Activated naive CD4-positive, alpha-beta T cell treated with anti-CD3 and anti-CD28 coated beads, Interleukin-2, amount 50 U/mL, for 72 hours (primary cell): ENCODE measurements around the gene MAST4. TPM values are rescaled to one million over a fixed set of nuclear protein-coding genes. Genes with fewer than 3 reads are reported as not detected.
"Not testable (repeated sequence)": the region's sequence is repeated elsewhere in the genome, so short reads cannot be mapped to it uniquely, and the experiment has no call there.

ENCODE experiments used
- ATAC-seq, 2 donors: fragments of 150-1000 bp; cut with Tn5 transposase; 2 replicates each; pipeline ENCODE4 v1.10.0; 2021; ENCODE audit warnings: mild to moderate bottlenecking in 2 of 2, moderate library complexity in 2 of 2
- DNase-seq, 2 donors: peaks; one replicate each; pipeline ENCODE4 v3.0.0; 2021 to 2022; ENCODE audit warnings: low spot score in 2 of 2
- H3K27ac Mint-ChIP-seq, 2 donors: one replicate each; pipeline ENCODE4 v1.8.0; 2022; ENCODE audit warnings: mild to moderate bottlenecking in 2 of 2, mixed read lengths in 2 of 2
- H3K36me3 Mint-ChIP-seq, 2 donors: one replicate each; pipeline ENCODE4 v1.8.0; 2022; ENCODE audit warnings: mixed read lengths in 2 of 2
- H3K9me3 Mint-ChIP-seq, 2 donors: one replicate each; pipeline ENCODE4 v1.8.0; 2022; ENCODE audit warnings: mixed read lengths in 2 of 2
- total RNA-seq, 2 donors: library from RNA; stranded (reverse); gene quantifications; one replicate each; pipeline ENCODE4 v1.2.3, GENCODE V29; 2022

The MAST4 gene
- total RNA-seq, 2 donors from 2014 or later: 29.5 to 41.7 TPM

GRCh38 chr5:67173351-67173750, 577.2 kb downstream of the MAST4 start:
- peaks cover 12 to 29% of the 10 kb centered on the region in 2 donors for H3K9me3 Mint-ChIP-seq
- peaks cover 13 to 35% of the 10 kb centered on the region in 2 donors for H3K36me3 Mint-ChIP-seq
- DNase-seq, H3K27ac Mint-ChIP-seq, ATAC-seq: not testable (repeated sequence)

GRCh38 chr5:67173959-67174358, 577.8 kb downstream of the MAST4 start:
- ATAC-seq (peak; percentile 74 to 94), DNase-seq (no peak)
- Mint-ChIP-seq H3K36me3 (peaks cover 13 to 37% of the 10 kb centered on the region in 2 donors), H3K9me3 (peaks cover 12 to 32% of the 10 kb centered on the region in 2 donors), H3K27ac (no peak overlapping the region)

GRCh38 chr5:67176936-67177335, 580.7 kb downstream of the MAST4 start:
- Mint-ChIP-seq H3K27ac (no peak overlapping the region), H3K36me3 (peaks cover 13 to 37% of the 10 kb centered on the region in 2 donors), H3K9me3 (peaks cover 12 to 49% of the 10 kb centered on the region in 2 donors)
- no peak for ATAC-seq
- DNase-seq: no peak

- Mint-ChIP-seq H3K9me3 (peaks cover 12 to 49% of the 10 kb centered on the region in 2 donors), H3K36me3 (peaks cover 13 to 37% of the 10 kb centered on the region in 2 donors), H3K27ac (peak overlapping the region in 1 of 2 donors; percentile 5)
- DNase-seq: no peak
- ATAC-seq: peak; percentile 31 to 61
Observed at GRCh38 chr5:67178085-67178484, 581.9 kb downstream of the MAST4 start.

GRCh38 chr5:67178966-67179365, 582.8 kb downstream of the MAST4 start:
- no peak overlapping the region for H3K27ac Mint-ChIP-seq
- H3K9me3 Mint-ChIP-seq: peaks cover 12 to 49% of the 10 kb centered on the region in 2 donors
- DNase-seq (no peak), ATAC-seq (no peak)
- peaks cover 13 to 37% of the 10 kb centered on the region in 2 donors for H3K36me3 Mint-ChIP-seq

GRCh38 chr5:67179697-67180361, 583.6 kb downstream of the MAST4 start:
- Mint-ChIP-seq H3K9me3 (peaks cover 12 to 49% of the 10 kb centered on the region in 2 donors), H3K36me3 (peaks cover 13 to 37% of the 10 kb centered on the region in 2 donors), H3K27ac (no peak overlapping the region)
- no peak for ATAC-seq
- DNase-seq: no peak

GRCh38 chr5:67181648-67182221, 585.5 kb downstream of the MAST4 start:
- Mint-ChIP-seq H3K9me3 (peaks cover 7 to 34% of the 10 kb centered on the region in 2 donors), H3K36me3 (peaks cover 7 to 19% of the 10 kb centered on the region in 2 donors), H3K27ac (peak overlapping the region in 1 of 2 donors; percentile 61)
- DNase-seq (no peak), ATAC-seq (peak; percentile 34 to 46)

- H3K9me3 Mint-ChIP-seq: peaks cover 3 to 28% of the 10 kb centered on the region in 2 donors
- H3K27ac Mint-ChIP-seq: peak overlapping the region in 1 of 2 donors; percentile 61
- peaks cover 3 to 15% of the 10 kb centered on the region in 2 donors for H3K36me3 Mint-ChIP-seq
- peak; percentile 23 to 49 for ATAC-seq
- DNase-seq: no peak
Observed at GRCh38 chr5:67182301-67182790, 586.2 kb downstream of the MAST4 start.

- Mint-ChIP-seq H3K27ac (no peak overlapping the region), H3K36me3 (peaks cover 0 to 5% of the 10 kb centered on the region in 2 donors)
- no peak for ATAC-seq
Observed at GRCh38 chr5:67183859-67184258, 587.7 kb downstream of the MAST4 start.

GRCh38 chr5:67187006-67187715, 591.0 kb downstream of the MAST4 start:
- DNase-seq: no peak
- Mint-ChIP-seq H3K9me3 (peaks cover 0 to 7% of the 10 kb centered on the region in 2 donors), H3K27ac (peak overlapping the region in 1 of 2 donors; percentile 38), H3K36me3 (peaks cover 10 to 15% of the 10 kb centered on the region in 2 donors)
- ATAC-seq: no peak

More at GRCh38 chr5:67183859-67184258, 587.7 kb downstream of the MAST4 start:
- no peak for DNase-seq
- H3K9me3 Mint-ChIP-seq: peaks cover 0 to 17% of the 10 kb centered on the region in 2 donors

- H3K27ac Mint-ChIP-seq: peak overlapping the region in 1 of 2 donors; percentile 69
- H3K9me3 Mint-ChIP-seq: peaks cover 0 to 11% of the 10 kb centered on the region in 2 donors
- ATAC-seq: peak; percentile 11 to 53
- DNase-seq: no peak
- H3K36me3 Mint-ChIP-seq: peaks cover 10 to 24% of the 10 kb centered on the region in 2 donors
Observed at GRCh38 chr5:67188274-67189078, 592.3 kb downstream of the MAST4 start.

GRCh38 chr5:67189079-67189354, 592.8 kb downstream of the MAST4 start:
- H3K36me3 Mint-ChIP-seq: peaks cover 10 to 24% of the 10 kb centered on the region in 2 donors
- ATAC-seq: no peak
- no peak overlapping the region for H3K27ac Mint-ChIP-seq
- peaks cover 0 to 11% of the 10 kb centered on the region in 2 donors for H3K9me3 Mint-ChIP-seq
- DNase-seq: no peak

- Mint-ChIP-seq H3K27ac (no peak overlapping the region), H3K36me3 (peaks cover 10 to 24% of the 10 kb centered on the region in 2 donors), H3K9me3 (peaks cover 0 to 17% of the 10 kb centered on the region in 2 donors)
- DNase-seq (no peak), ATAC-seq (no peak)
Observed at GRCh38 chr5:67189931-67190330, 593.7 kb downstream of the MAST4 start.

- ATAC-seq (no peak), DNase-seq (no peak)
- Mint-ChIP-seq H3K36me3 (peaks cover 11 to 24% of the 10 kb centered on the region in 2 donors), H3K9me3 (peaks cover under 1 to 18% of the 10 kb centered on the region in 2 donors), H3K27ac (no peak overlapping the region)
Observed at GRCh38 chr5:67190410-67190809, 594.2 kb downstream of the MAST4 start.

- H3K36me3 Mint-ChIP-seq: peaks cover 14 to 24% of the 10 kb centered on the region in 2 donors
- H3K27ac Mint-ChIP-seq: no peak overlapping the region
- peaks cover 4 to 22% of the 10 kb centered on the region in 2 donors for H3K9me3 Mint-ChIP-seq
- no peak for ATAC-seq
- no peak for DNase-seq
Observed at GRCh38 chr5:67190861-67191260, 594.7 kb downstream of the MAST4 start.

- no peak overlapping the region for H3K27ac Mint-ChIP-seq
- ATAC-seq (no peak), DNase-seq (no peak)
- H3K9me3 Mint-ChIP-seq: peaks cover 4 to 22% of the 10 kb centered on the region in 2 donors
- peaks cover 14 to 19% of the 10 kb centered on the region in 2 donors for H3K36me3 Mint-ChIP-seq
Observed at GRCh38 chr5:67192719-67193438, 596.7 kb downstream of the MAST4 start.
